Measurements from ENCODE around the gene NAALAD2.

Gene NAALAD2

GRCh38 chr11:90168571-90168970 lies 34.1 kb downstream of the NAALAD2 start:
- H3K36me3 ChIP-seq (ENCODE audit: control insufficient read depth, insufficient read depth, low read length), result no peaks in the 10 kb centered on the region
- no peaks in the 10 kb centered on the region for H3K27me3 ChIP-seq (ENCODE audit: control insufficient read depth, insufficient read depth, low read length)
- H3K4me1 ChIP-seq, result no peaks in the 10 kb centered on the region
- H3K4me3 ChIP-seq (ENCODE audit: low read depth, low read length), result no peak overlapping the region
- no peaks in the 10 kb centered on the region for H3K79me2 ChIP-seq
- H3K9me3 ChIP-seq (ENCODE audit: control insufficient read depth, low read length), result no peaks in the 10 kb centered on the region
- no peak overlapping the region for H3K27ac ChIP-seq
- H3K4me2 ChIP-seq (ENCODE audit: low read length), result no peak overlapping the region
- H3K9ac ChIP-seq, result no peak overlapping the region
- no peak overlapping the region for H2AFZ ChIP-seq
- TF ChIP-seq CTCF (IDR thresholded peaks at IDR 0.05), result no peak

GRCh38 chr11:90171359-90171758 lies 36.9 kb downstream of the NAALAD2 start:
- Histone ChIP-seq H3K79me2 (no peaks in the 10 kb centered on the region), H3K27me3 (ENCODE audit: control insufficient read depth, insufficient read depth, low read length) (no peaks in the 10 kb centered on the region), H3K4me2 (ENCODE audit: low read length) (no peak overlapping the region), H3K9me3 (ENCODE audit: control insufficient read depth, low read length) (no peaks in the 10 kb centered on the region), H3K36me3 (ENCODE audit: control insufficient read depth, insufficient read depth, low read length) (no peaks in the 10 kb centered on the region), H3K27ac (no peak overlapping the region), H3K9ac (no peak overlapping the region), H2AFZ (no peak overlapping the region), H3K4me1 (no peaks in the 10 kb centered on the region), H3K4me3 (ENCODE audit: low read depth, low read length) (no peak overlapping the region)
- no peak for TF ChIP-seq CTCF (IDR thresholded peaks at IDR 0.05)

- no peak overlapping the region for H3K9ac ChIP-seq
- H3K36me3 ChIP-seq (ENCODE audit: control insufficient read depth, insufficient read depth, low read length), result no peaks in the 10 kb centered on the region
- H3K4me3 ChIP-seq (ENCODE audit: low read depth, low read length), result no peak overlapping the region
- no peaks in the 10 kb centered on the region for H3K79me2 ChIP-seq
- no peak for TF ChIP-seq CTCF (IDR thresholded peaks at IDR 0.05)
- H3K4me1 ChIP-seq, result no peaks in the 10 kb centered on the region
- no peak overlapping the region for H3K4me2 ChIP-seq (ENCODE audit: low read length)
- no peaks in the 10 kb centered on the region for H3K9me3 ChIP-seq (ENCODE audit: control insufficient read depth, low read length)
- no peak overlapping the region for H3K27ac ChIP-seq
- H3K27me3 ChIP-seq (ENCODE audit: control insufficient read depth, insufficient read depth, low read length), result no peaks in the 10 kb centered on the region
- no peak overlapping the region for H2AFZ ChIP-seq
These were observed 41.6 kb downstream of the NAALAD2 start for GRCh38 chr11:90176069-90176468.

- H3K27ac ChIP-seq, result no peak overlapping the region
- no peak overlapping the region for H3K4me3 ChIP-seq (ENCODE audit: low read depth, low read length)
- H3K4me1 ChIP-seq, result no peaks in the 10 kb centered on the region
- H3K36me3 ChIP-seq (ENCODE audit: control insufficient read depth, insufficient read depth, low read length), result no peaks in the 10 kb centered on the region
- no peak overlapping the region for H3K4me2 ChIP-seq (ENCODE audit: low read length)
- no peak overlapping the region for H3K9ac ChIP-seq
- H3K27me3 ChIP-seq (ENCODE audit: control insufficient read depth, insufficient read depth, low read length), result no peaks in the 10 kb centered on the region
- H3K9me3 ChIP-seq (ENCODE audit: control insufficient read depth, low read length), result no peaks in the 10 kb centered on the region
- H2AFZ ChIP-seq, result no peak overlapping the region
- no peaks in the 10 kb centered on the region for H3K79me2 ChIP-seq
- no peak for TF ChIP-seq CTCF (IDR thresholded peaks at IDR 0.05)
These were observed 44.3 kb downstream of the NAALAD2 start for GRCh38 chr11:90178751-90179150.

GRCh38 chr11:90179923-90180322 lies 45.5 kb downstream of the NAALAD2 start:
- H2AFZ ChIP-seq, result no peak overlapping the region
- no peaks in the 10 kb centered on the region for H3K4me1 ChIP-seq
- no peak overlapping the region for H3K4me3 ChIP-seq (ENCODE audit: low read depth, low read length)
- no peaks in the 10 kb centered on the region for H3K9me3 ChIP-seq (ENCODE audit: control insufficient read depth, low read length)
- H3K27ac ChIP-seq, result no peak overlapping the region
- no peaks in the 10 kb centered on the region for H3K27me3 ChIP-seq (ENCODE audit: control insufficient read depth, insufficient read depth, low read length)
- no peaks in the 10 kb centered on the region for H3K79me2 ChIP-seq
- H3K4me2 ChIP-seq (ENCODE audit: low read length), result no peak overlapping the region
- no peaks in the 10 kb centered on the region for H3K36me3 ChIP-seq (ENCODE audit: control insufficient read depth, insufficient read depth, low read length)
- no peak overlapping the region for H3K9ac ChIP-seq
- TF ChIP-seq CTCF (IDR thresholded peaks at IDR 0.05), result no peak
